Measurements from ENCODE around the gene IL27RA.
A peak's percentile ranks its signal among the peaks of the same experiment; 100 is the strongest.

IL27RA gene

GRCh38 chr19:14061081-14061749 lies 29.7 kb downstream of the IL27RA start:
- no peak for DNase-seq

DNA sequence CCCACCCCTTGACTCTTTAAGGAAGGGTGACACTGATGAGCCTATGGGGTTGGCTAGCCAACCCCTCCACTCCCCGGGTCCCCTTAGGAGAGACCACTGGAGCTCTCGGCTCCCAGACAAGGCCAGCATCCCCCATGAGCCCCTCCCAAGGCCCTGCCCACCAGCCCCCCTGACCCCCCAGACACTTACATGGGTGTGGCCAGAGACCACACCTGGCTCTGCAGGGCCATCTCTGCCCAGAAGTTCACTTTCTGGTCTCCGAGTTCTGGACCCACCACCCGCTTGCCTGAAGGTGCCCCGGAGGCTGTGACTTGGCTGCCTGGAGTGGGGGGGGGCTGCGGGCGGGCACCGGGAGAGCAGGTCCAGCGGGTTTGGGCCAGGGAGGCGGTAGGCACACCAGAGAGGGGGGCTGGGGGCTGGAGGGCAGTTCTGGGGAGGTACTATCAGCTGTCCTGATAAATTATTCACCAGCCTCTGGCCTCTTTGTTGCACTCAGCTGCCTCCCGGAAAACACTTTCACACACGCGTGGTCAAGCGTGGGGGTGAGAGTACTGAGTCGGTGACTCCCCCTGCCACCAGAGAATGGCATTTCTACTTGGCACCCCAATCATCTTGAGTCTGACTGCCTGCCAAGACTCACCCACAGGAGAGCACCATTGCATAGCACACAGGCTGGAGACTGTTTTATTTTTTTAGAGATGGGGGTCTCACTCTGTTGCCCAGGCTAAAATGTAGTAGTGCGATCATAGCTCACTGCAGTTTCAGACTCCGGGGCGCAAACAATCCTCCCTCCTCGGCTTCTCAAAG lies 30.4 kb downstream of the IL27RA start, which contains the start of gene PALM3:
Gene PALM3, minus strand, starts transcription at position 326 of the 807 bp plus-strand sequence. Its CDS starts 96 bp downstream, at position 230.
- DNase-seq = no peak

- no peak for DNase-seq
Measured at GRCh38 chr19:14062558-14062855, 30.9 kb downstream of the IL27RA start.

GRCh38 chr19:14063105-14063504 lies 31.5 kb downstream of the IL27RA start:
- DNase-seq = no peak

GRCh38 chr19:14066134-14066533 lies 34.6 kb downstream of the IL27RA start:
- no peak for DNase-seq

DNA sequence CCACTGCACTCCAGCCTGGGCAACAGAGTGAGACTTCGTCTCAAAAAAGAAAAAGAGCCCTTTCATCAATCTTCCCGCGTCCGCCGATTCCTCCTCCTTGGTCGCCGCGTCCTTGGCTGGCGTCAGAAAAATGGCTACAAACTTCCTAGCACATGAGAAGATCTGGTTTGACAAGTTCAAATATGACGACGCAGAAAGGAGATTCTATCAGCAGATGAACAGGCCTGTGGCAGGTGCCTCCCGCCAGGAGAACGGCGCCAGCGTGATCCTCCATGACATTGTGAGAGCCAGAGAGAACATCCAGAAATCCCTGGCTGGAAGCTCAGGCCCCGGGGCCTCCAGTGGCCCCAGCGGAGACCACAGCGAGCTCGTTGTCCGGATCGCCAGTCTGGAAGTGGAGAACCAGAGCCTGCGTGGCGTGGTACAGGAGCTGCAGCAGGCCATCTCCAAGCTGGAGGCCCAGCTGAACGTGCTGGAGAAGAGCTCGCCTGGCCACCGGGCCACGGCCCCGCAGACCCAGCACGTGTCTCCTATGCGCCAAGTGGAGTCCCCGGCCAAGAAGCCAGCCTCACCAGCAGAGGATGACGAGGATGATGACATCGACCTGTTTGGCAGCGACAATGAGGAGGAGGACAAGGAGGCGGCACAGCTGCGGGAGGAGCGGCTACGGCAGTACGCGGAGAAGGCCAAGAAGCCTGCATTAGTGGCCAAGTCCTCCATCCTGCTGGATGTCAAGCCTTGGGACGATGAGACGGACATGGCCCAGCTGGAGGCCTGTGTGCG lies 38.9 kb downstream of the IL27RA start:
- DNase-seq = no peak

GRCh38 chr19:14072535-14073260 lies 41.1 kb downstream of the IL27RA start, which contains the start of gene MISP3:
Gene MISP3, plus strand, starts transcription at chr19:14072786. Its CDS starts 524 bp downstream, at chr19:14073310.
- peak; percentile 63 for DNase-seq

- DNase-seq = peak; percentile 86
Measured at GRCh38 chr19:14073261-14073924, 41.8 kb downstream of the IL27RA start.

DNA sequence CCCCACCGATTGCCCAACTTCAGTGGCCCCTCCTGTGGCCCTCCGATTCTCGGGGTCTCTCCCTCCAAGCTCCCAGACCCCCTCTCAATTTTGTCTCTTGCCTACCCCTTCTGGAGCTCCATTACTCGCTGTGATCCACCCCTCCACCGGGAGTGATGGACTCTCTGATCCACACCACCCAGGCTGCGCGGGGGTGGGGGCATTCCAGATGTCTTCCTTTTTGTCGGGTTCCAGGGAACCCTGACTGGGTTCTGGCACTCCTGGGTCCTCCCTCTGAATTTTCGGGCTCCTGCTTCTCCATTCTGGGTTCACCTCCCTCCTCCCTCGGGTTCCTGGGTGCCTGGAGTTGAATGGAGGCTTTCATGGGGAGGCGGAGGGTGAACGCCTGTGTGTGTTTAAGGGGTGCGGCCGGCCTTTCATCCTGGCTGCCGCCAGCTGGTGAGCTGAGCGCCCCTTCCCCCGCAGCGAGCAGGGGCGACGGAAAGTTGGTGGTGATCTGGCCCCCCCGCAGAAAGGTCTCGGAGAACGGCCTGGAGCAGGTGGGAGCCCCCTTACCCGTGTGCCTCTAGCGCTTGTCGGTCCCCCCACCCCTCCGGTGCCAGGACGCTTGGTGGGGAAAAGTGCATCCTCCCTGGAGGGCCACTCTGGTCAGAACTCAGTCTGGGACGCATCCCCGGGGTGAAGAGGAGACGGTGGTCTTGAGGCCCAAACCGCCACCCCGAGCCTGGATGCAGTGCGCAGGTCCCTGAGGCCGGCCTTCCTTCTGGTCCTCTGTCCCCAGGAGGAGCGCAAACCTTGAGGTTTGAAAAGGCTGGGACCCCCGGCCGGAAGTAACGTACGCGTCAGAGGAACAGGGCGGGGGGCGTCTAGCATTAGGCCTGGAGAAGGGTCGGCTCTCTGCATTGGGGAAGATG lies 42.6 kb downstream of the IL27RA start:
- DNase-seq = no peak

DNA sequence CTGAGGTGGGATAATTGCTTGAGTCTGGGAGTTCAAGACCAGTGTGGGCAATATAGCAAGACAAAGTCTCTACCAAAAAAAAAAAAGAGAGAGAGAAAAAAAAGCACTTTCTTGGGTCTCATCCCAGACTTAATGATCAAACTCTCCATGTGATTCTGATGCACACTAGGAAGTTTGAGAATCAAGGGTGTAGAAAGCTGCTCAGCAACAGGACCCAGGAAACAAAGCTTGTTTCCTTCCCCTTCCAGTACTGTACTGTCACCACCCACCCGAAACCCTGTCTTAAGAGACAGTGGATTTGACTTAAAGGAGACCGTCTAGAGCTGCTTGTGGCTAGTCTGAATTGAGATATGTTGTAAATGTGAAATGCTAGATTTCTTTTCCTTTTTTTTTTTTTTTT lies 46.8 kb downstream of the IL27RA start:
- DNase-seq = no peak

DNA sequence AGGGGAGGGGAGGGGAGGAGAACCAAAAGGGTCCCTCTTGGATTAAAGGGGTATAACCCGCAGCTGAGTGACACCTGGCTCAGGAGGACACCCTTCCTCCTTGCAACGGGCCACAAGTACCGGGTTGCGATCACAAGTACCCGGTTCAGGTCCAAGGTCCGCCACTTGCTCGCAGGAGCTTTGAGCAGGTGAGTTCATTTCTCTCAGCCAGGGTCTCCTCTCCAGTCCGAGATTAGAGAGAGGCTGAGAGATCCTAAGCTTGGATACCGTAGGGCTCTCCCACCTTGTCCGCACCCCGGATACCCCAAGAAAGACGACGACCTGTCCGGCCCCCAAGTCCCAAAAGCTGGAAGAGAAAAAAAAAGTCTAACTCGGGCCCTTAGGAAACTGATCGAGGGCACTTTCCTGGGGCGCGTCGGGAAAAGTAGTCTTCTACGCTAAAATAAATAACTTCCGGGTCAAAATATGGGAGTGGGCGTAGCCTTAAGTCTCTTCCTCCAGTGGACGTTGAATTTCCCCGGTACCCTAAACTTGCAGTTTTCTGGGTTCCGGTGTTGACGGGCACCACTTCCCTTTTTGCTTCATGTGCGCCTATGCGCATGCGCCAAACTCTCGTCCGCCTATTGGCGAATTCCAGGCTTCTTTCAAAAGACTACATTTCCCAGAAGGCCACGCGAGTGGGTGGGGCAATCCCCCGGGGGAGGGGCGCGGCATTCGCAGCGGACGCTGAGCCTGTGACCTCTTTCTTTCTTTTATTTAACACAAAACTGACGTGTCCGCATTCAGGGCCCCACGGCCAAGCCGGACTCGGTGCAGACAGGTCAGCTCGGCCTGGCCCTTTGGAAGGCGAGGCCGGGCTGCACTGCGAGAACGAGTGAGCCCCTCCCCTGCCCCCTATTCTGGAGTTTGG lies 49.6 kb downstream of the IL27RA start:
- peak; percentile 99 for DNase-seq

GRCh38 chr19:14081797-14082674 lies 50.5 kb downstream of the IL27RA start:
- no peak for DNase-seq

DNA sequence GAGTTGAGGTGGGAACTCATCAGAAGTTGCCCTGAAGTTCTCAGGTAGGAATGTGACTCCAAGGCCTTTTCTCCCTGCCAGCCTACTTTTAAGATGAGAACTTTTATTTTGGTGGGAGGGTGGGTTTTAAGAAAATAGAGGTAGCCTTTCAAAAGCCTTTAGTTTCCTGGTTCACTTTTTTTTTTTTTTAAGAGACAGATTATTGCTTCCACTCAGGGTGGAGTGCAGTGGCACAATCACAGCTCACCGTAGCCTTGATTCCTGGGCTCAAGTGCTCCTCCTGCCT lies 51.1 kb downstream of the IL27RA start:
- DNase-seq = no peak

- no peak for DNase-seq
Measured at GRCh38 chr19:14085309-14085995, 53.9 kb downstream of the IL27RA start, which contains the start of gene C19orf67. Gene C19orf67, minus strand, starts transcription at chr19:14085783. Its CDS starts 156 bp downstream, at chr19:14085627.

DNA sequence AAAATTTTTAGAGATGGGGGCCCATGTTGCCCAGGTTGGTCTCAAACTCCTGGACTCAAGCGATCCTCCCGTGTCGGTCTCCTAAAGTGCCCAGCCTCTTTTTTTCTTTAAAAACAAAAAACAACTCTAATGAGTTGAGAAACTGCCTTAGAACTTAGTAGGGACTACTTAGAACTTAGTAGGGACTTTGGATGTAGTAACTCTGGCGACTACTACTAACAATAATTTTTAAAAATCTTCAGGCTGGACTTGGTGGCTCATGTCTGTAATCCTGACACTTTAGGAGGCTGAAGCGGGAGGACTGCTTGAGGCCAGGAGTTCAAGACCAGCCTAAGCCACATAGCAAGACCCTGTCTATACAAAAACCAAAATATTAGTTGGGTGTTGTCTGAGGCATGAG lies 54.5 kb downstream of the IL27RA start:
- DNase-seq = no peak

- DNase-seq = no peak
Measured at GRCh38 chr19:14088634-14089411, 57.3 kb downstream of the IL27RA start.

DNA sequence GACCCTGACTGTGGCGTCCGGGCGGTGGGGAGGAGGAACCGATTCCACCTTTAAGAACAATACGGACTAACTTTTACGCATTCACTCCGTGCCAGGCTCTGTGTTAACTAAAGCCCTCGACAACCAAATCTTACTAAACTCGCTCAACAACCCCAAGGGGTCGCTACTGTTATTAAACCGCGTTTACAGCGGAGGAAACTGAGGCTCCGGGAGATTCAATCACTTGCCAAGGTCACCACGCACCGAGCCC lies 57.8 kb downstream of the IL27RA start:
- DNase-seq = no peak
